ENCODE measurements around the gene SUN3. TPM values are rescaled to one million over a fixed set of nuclear protein-coding genes. Genes with fewer than 3 reads are reported as not detected.
"Not testable (repeated sequence)": the region's sequence is repeated elsewhere in the genome, so short reads cannot be mapped to it uniquely, and the experiment has no call there.

The SUN3 gene
- total RNA-seq, 1 donor from 2014 or later = not detected

DNA sequence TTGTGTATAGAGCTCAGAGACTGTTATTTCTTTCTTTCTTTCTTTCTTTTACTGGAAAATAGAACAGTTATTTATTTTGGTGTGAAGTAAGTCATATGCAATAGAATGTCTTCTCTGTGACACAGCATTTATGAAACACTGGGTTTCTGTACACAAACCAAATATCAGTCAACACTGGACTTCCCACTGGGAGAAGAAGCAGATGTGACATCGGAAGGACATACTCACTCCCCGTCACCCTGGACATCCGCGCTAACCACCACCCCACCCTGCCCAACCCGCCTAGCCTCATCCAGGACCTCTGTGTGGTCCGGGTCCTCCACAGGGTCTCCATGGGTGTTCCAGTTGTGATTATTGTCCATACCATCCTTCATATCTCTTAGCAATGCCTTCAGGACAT is 22.0 kb downstream of the SUN3 start:
- H3K4me3 ChIP-seq (ENCODE audit: low read length in 3 of 3) = no peak overlapping the region
- H3K9ac ChIP-seq (ENCODE audit: low read depth in 1 of 3, low read length in 3 of 3) = no peak overlapping the region
- no peaks in the 10 kb centered on the region for H3K36me3 ChIP-seq (ENCODE audit: control insufficient read depth in 3 of 3, insufficient read depth in 3 of 3, low read length in 3 of 3)

DNA sequence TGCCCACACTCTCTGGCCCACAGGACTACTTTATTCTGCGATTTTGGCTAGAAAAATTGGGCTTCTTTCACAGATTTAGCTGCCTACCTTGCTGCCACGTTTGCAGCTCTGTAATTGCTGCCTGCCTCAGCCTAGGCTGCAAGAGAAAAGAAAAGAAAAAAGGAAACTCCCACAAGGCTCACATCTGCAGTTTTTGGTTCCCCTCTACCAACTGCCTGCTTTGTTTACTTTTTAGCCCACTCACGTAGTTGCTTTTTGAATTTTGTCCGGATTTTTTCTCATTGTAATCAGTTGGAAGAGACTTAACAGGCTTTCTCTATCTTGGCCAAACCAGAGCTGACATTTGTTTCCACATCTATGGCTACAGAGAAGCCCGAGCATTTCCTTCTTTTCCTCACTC is 24.3 kb downstream of the SUN3 start:
- Histone ChIP-seq H3K4me3 (ENCODE audit: low read length in 3 of 3) (no peak overlapping the region), H3K36me3 (ENCODE audit: control insufficient read depth in 3 of 3, insufficient read depth in 3 of 3, low read length in 3 of 3) (no peaks in the 10 kb centered on the region), H3K4me1 (ENCODE audit: control insufficient read depth in 3 of 3, insufficient read depth in 3 of 3, low read length in 3 of 3) (no peaks in the 10 kb centered on the region), H3K9ac (ENCODE audit: low read depth in 1 of 3, low read length in 3 of 3) (no peak overlapping the region), H3K27ac (ENCODE audit: low read depth, low read length) (no peak overlapping the region), H3K9me3 (ENCODE audit: control insufficient read depth in 3 of 3, low read length in 3 of 3) (no peaks in the 10 kb centered on the region), H3K27me3 (ENCODE audit: control insufficient read depth in 3 of 3, insufficient read depth in 3 of 3, low read length in 3 of 3) (peaks cover 0 to 2% (median 0%) of the 10 kb centered on the region in 3 donors)

More for the DNA sequence above, 22.0 kb downstream of the SUN3 start:
- Histone ChIP-seq H3K9me3 (ENCODE audit: control insufficient read depth in 3 of 3, low read length in 3 of 3) (no peaks in the 10 kb centered on the region), H3K27ac (ENCODE audit: low read depth, low read length) (no peak overlapping the region), H3K27me3 (ENCODE audit: control insufficient read depth in 3 of 3, insufficient read depth in 3 of 3, low read length in 3 of 3) (peaks cover 0 to 2% (median 0%) of the 10 kb centered on the region in 3 donors), H3K4me1 (ENCODE audit: control insufficient read depth in 3 of 3, insufficient read depth in 3 of 3, low read length in 3 of 3) (no peaks in the 10 kb centered on the region)

DNA sequence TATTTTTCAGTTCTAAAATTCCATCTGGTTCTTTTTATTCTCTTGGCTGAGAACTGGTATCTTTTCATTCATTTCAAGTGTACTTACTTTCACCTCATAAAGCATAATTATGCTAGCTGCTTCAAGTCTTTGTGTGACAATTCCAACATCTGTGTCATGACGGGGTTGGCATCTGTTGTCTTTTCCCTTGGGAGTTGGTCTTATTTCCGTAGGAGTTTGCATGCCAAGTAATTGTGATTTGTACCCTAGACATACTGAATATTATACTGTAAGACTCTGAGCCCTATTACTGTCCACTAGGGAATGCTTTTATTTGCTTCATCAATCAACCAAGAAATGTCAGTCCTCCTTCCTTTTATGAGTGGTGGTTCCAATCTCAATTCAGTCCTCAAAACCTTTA is 24.9 kb downstream of the SUN3 start:
- no peak overlapping the region for H3K9ac ChIP-seq (ENCODE audit: low read depth in 1 of 3, low read length in 3 of 3)
- no peaks in the 10 kb centered on the region for H3K9me3 ChIP-seq (ENCODE audit: control insufficient read depth in 3 of 3, low read length in 3 of 3)
- H3K4me3 ChIP-seq (ENCODE audit: low read length in 3 of 3) = no peak overlapping the region

DNA sequence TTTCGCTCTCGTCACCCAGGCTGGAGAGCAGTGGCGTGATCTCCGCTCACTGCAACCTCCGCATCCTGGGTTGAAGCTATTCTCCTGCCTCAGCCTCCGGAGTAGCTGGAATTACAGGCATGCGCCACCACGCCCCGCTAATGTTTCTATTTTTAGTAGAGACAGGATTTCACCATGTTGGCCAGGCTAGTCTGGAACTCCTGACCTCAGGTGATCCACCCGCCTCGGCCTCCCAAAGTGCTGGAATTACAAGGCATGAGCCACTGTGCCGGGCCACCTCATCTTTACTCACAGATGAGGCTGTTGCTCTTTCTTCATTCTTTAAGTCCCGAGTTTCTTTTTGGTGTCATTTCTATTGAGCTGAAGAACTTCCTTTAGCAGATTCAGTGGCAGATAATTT is 28.7 kb downstream of the SUN3 start:
- H3K4me1 ChIP-seq (ENCODE audit: control insufficient read depth in 3 of 3, insufficient read depth in 3 of 3, low read length in 3 of 3); H3K27me3 ChIP-seq (ENCODE audit: control insufficient read depth in 3 of 3, insufficient read depth in 3 of 3, low read length in 3 of 3); H3K36me3 ChIP-seq (ENCODE audit: control insufficient read depth in 3 of 3, insufficient read depth in 3 of 3, low read length in 3 of 3); H3K9me3 ChIP-seq (ENCODE audit: control insufficient read depth in 3 of 3, low read length in 3 of 3); H3K27ac ChIP-seq (ENCODE audit: low read depth, low read length); H3K9ac ChIP-seq (ENCODE audit: low read depth in 1 of 3, low read length in 3 of 3); H3K4me3 ChIP-seq (ENCODE audit: low read length in 3 of 3): not testable (repeated sequence)

More for the DNA sequence above, 24.9 kb downstream of the SUN3 start:
- no peaks in the 10 kb centered on the region for H3K36me3 ChIP-seq (ENCODE audit: control insufficient read depth in 3 of 3, insufficient read depth in 3 of 3, low read length in 3 of 3)
- no peaks in the 10 kb centered on the region for H3K4me1 ChIP-seq (ENCODE audit: control insufficient read depth in 3 of 3, insufficient read depth in 3 of 3, low read length in 3 of 3)
- no peak overlapping the region for H3K27ac ChIP-seq (ENCODE audit: low read depth, low read length)
- H3K27me3 ChIP-seq (ENCODE audit: control insufficient read depth in 3 of 3, insufficient read depth in 3 of 3, low read length in 3 of 3) = peaks cover 0 to 2% (median 0%) of the 10 kb centered on the region in 3 donors

DNA sequence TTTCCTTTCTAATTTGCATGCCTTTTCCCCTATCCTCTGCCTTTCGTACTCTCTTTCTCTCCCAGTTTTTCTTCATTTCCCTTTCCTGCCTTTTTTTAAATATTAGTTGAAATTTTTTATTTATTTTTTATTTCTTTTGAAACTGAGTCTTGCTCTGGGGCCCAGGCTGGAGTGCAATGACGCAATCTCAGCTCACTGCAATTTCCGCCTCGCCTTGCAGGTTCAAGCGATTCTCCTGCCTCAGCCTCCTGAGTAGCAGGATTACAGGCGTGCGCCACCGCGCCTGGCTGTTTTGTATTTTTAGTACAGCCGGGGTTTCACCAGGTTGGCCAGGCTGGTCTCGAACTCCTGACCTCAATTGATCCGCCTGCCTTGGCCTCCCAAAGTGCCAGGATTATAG is 29.5 kb downstream of the SUN3 start:
- no peaks in the 10 kb centered on the region for H3K9me3 ChIP-seq (ENCODE audit: control insufficient read depth in 3 of 3, low read length in 3 of 3)
- H3K27me3 ChIP-seq (ENCODE audit: control insufficient read depth in 3 of 3, insufficient read depth in 3 of 3, low read length in 3 of 3) = no peaks in the 10 kb centered on the region
- no peak overlapping the region for H3K27ac ChIP-seq (ENCODE audit: low read depth, low read length)
- no peak overlapping the region for H3K4me3 ChIP-seq (ENCODE audit: low read length in 3 of 3)
- H3K4me1 ChIP-seq (ENCODE audit: control insufficient read depth in 3 of 3, insufficient read depth in 3 of 3, low read length in 3 of 3) = no peaks in the 10 kb centered on the region
- H3K36me3 ChIP-seq (ENCODE audit: control insufficient read depth in 3 of 3, insufficient read depth in 3 of 3, low read length in 3 of 3) = no peaks in the 10 kb centered on the region
- no peak overlapping the region for H3K9ac ChIP-seq (ENCODE audit: low read depth in 1 of 3, low read length in 3 of 3)

DNA sequence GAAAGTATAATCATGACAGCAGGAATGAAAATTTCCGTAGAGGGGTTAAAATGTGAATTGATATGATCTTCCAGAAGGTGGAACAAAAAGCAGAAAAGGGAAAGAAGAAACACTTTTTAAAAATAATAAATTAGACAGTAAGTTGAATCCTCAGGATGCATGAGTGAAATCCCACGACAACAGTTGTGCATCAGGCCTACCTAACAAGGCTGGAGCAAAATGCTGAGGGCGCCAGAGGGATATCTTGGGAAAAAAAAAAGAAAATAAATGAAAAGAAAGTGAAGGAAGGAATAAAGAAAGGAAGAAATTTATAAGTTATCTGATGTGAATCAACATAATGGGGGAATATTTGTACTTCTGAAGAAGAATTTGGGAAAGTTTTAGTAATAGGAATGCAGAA is 36.5 kb downstream of the SUN3 start:
- H3K4me1 ChIP-seq (ENCODE audit: control insufficient read depth in 3 of 3, insufficient read depth in 3 of 3, low read length in 3 of 3) = peaks cover 0 to 3% (median 0%) of the 10 kb centered on the region in 3 donors
- no peaks in the 10 kb centered on the region for H3K9me3 ChIP-seq (ENCODE audit: control insufficient read depth in 3 of 3, low read length in 3 of 3)
- no peaks in the 10 kb centered on the region for H3K27me3 ChIP-seq (ENCODE audit: control insufficient read depth in 3 of 3, insufficient read depth in 3 of 3, low read length in 3 of 3)
- H3K9ac ChIP-seq (ENCODE audit: low read depth in 1 of 3, low read length in 3 of 3) = no peak overlapping the region
- H3K36me3 ChIP-seq (ENCODE audit: control insufficient read depth in 3 of 3, insufficient read depth in 3 of 3, low read length in 3 of 3) = no peaks in the 10 kb centered on the region
- H3K4me3 ChIP-seq (ENCODE audit: low read length in 3 of 3) = no peak overlapping the region
- no peak overlapping the region for H3K27ac ChIP-seq (ENCODE audit: low read depth, low read length)

DNA sequence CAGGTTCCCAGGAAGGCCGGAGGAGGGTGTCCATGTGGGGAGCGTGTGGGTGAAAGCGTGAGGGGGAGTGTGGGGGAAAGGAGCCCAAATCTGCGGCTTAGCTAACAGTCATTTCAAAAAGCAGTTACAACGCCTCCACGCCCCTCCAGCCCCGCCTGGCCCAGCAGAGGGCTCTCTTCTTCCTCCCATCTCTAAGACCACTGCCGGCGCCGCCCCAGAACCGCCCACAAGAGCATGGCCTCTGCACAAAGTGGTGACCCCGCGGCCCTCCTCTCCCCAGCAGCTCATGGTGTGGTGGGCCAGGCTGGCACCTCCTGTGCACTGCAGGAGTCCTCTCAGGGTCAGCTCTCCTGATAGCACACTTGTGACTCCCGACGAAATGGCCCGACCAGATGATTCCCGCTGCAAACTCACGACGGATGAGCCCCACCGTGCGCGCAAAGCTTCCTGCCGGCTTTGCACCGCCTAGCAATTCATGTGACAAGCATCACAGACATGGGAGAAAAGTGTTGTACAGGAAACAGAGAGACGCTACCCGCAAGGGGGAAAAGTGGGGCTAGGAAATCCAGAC is 37.1 kb downstream of the SUN3 start:
- no peaks in the 10 kb centered on the region for H3K9me3 ChIP-seq (ENCODE audit: control insufficient read depth in 3 of 3, low read length in 3 of 3)
- no peaks in the 10 kb centered on the region for H3K27me3 ChIP-seq (ENCODE audit: control insufficient read depth in 3 of 3, insufficient read depth in 3 of 3, low read length in 3 of 3)
- no peak overlapping the region for H3K27ac ChIP-seq (ENCODE audit: low read depth, low read length)
- H3K4me1 ChIP-seq (ENCODE audit: control insufficient read depth in 3 of 3, insufficient read depth in 3 of 3, low read length in 3 of 3) = peaks cover 0 to 3% (median 0%) of the 10 kb centered on the region in 3 donors
- peak overlapping the region; percentile 70 to 75 (median 75) for H3K4me3 ChIP-seq (ENCODE audit: low read length in 3 of 3)
- H3K36me3 ChIP-seq (ENCODE audit: control insufficient read depth in 3 of 3, insufficient read depth in 3 of 3, low read length in 3 of 3) = no peaks in the 10 kb centered on the region
- peak overlapping the region; percentile 30 to 53 (median 42) for H3K9ac ChIP-seq (ENCODE audit: low read depth in 1 of 3, low read length in 3 of 3)

DNA sequence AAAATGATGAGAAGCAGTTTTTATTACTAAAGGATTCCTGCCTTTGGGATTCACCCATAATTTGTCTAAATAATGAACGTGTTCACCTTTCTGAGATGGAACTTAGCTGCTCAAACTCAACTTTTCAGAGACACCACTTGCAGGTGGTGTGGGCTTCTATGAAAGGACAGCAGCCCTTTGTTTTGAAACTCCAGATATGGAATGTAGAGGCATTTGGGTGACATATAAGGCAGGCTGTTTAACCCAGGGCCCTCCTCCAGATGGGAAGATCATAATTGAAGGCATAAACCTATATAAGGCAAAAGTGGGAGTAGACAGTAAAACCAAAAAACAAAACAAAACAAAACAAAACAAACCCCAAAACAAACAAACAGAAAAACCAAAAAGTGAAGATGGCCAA is 37.6 kb downstream of the SUN3 start:
- H3K27ac ChIP-seq (ENCODE audit: low read depth, low read length) = no peak overlapping the region
- H3K9me3 ChIP-seq (ENCODE audit: control insufficient read depth in 3 of 3, low read length in 3 of 3) = no peaks in the 10 kb centered on the region
- H3K27me3 ChIP-seq (ENCODE audit: control insufficient read depth in 3 of 3, insufficient read depth in 3 of 3, low read length in 3 of 3) = no peaks in the 10 kb centered on the region
- H3K4me1 ChIP-seq (ENCODE audit: control insufficient read depth in 3 of 3, insufficient read depth in 3 of 3, low read length in 3 of 3) = peaks cover 0 to 3% (median 0%) of the 10 kb centered on the region in 3 donors
- peak overlapping the region in 1 of 3 donors; percentile 30 for H3K9ac ChIP-seq (ENCODE audit: low read depth in 1 of 3, low read length in 3 of 3)
- H3K4me3 ChIP-seq (ENCODE audit: low read length in 3 of 3) = peak overlapping the region in 2 of 3 donors; percentile 70 to 75
- H3K36me3 ChIP-seq (ENCODE audit: control insufficient read depth in 3 of 3, insufficient read depth in 3 of 3, low read length in 3 of 3) = no peaks in the 10 kb centered on the region

DNA sequence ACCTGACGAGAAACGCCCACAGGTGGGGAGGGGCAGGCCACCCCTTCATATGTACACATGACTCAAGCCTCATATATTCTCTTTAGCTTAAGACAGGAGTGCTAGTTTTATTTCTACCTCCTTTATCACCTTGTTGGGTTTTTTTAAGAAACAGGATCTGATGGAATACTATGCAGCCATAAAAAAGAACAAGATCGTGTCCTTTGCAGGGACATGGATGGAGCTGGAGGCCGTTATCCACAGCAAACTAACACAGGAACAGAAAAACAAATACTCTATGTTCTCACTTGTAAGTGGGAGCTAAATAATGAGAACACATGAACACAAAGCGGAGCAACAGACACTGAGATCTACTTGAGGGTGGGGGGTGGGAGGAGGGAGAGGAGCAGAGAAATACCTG is 38.3 kb downstream of the SUN3 start:
- no peaks in the 10 kb centered on the region for H3K36me3 ChIP-seq (ENCODE audit: control insufficient read depth in 3 of 3, insufficient read depth in 3 of 3, low read length in 3 of 3)
- peaks cover 0 to 3% (median 0%) of the 10 kb centered on the region in 3 donors for H3K4me1 ChIP-seq (ENCODE audit: control insufficient read depth in 3 of 3, insufficient read depth in 3 of 3, low read length in 3 of 3)
- H3K27ac ChIP-seq (ENCODE audit: low read depth, low read length) = no peak overlapping the region
- H3K9ac ChIP-seq (ENCODE audit: low read depth in 1 of 3, low read length in 3 of 3) = no peak overlapping the region
- H3K27me3 ChIP-seq (ENCODE audit: control insufficient read depth in 3 of 3, insufficient read depth in 3 of 3, low read length in 3 of 3) = no peaks in the 10 kb centered on the region
- no peaks in the 10 kb centered on the region for H3K9me3 ChIP-seq (ENCODE audit: control insufficient read depth in 3 of 3, low read length in 3 of 3)
- no peak overlapping the region for H3K4me3 ChIP-seq (ENCODE audit: low read length in 3 of 3)

DNA sequence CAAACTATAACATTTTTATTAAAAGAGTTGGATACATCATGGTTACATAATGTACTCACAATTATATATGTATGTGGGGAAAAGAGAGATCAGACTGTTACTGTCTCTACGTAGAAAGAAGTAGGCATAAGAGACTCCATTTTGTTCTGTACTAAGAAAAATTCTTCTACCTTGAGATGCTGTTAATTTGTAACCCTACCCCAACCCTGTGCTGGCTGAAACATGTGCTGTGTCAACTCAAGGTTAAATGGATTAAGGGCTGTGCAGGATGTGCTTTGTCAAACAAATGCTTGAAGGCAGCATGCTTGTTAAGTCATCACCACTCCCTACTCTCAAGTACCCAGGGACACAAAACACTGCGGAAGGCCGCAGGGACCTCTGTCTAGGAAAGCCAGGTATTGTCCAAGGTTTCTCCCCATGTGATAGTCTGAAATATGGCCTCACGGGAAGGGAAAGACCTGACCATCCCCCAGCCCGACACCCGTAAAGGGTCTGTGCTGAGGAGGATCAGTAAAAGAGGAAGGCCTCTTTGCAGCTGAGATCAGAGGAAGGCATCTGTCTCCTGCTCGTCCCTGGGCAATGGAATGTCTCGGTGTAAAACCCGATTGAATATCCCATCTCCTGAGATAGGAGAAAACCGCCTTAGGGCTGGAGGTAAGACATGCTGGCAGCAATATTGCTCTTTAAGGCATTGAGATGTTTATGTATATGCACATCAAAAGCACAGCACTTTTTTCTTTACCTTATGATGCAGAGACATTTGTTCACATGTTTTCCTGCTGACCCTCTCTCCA is 39.1 kb downstream of the SUN3 start:
- not testable (repeated sequence) for H3K27me3 ChIP-seq (ENCODE audit: control insufficient read depth in 3 of 3, insufficient read depth in 3 of 3, low read length in 3 of 3); H3K27ac ChIP-seq (ENCODE audit: low read depth, low read length); H3K4me1 ChIP-seq (ENCODE audit: control insufficient read depth in 3 of 3, insufficient read depth in 3 of 3, low read length in 3 of 3); H3K9ac ChIP-seq (ENCODE audit: low read depth in 1 of 3, low read length in 3 of 3); H3K9me3 ChIP-seq (ENCODE audit: control insufficient read depth in 3 of 3, low read length in 3 of 3); H3K4me3 ChIP-seq (ENCODE audit: low read length in 3 of 3); H3K36me3 ChIP-seq (ENCODE audit: control insufficient read depth in 3 of 3, insufficient read depth in 3 of 3, low read length in 3 of 3)
